CD4-positive, alpha-beta T cell (primary cell): ENCODE results near the gene KITLG. TPM values are rescaled to one million over a fixed set of nuclear protein-coding genes. Genes with fewer than 3 reads are reported as not detected.

Experiments
- ATAC-seq: fragments of 200-7000 bp; cut with Tn5 transposase; one replicate; pipeline ENCODE4 v1.10.0; 2022; ENCODE audit warnings: mild to moderate bottlenecking; ENCODE audit not compliant: poor library complexity
- CTCF ChIA-PET: fragments of 350-600 bp; sonication (Branson Sonifier 250); formaldehyde crosslinking; loops from one replicate; lab custom pipeline; 2021; ENCODE audit warnings: antibody characterized with exemption, inconsistent platforms; lab: Charles Lee
- POLR2A ChIA-PET: fragments of 350-600 bp; sonication (Branson Sonifier 250); formaldehyde crosslinking; loops from one replicate; lab custom pipeline; 2021; ENCODE audit warnings: antibody characterized with exemption, inconsistent platforms; lab: Charles Lee
- DNase-seq, 14 experiments: peaks; one replicate each; pipeline ENCODE4 v3.0.0-alpha.2; 2013 to 2020; ENCODE audit warnings: mixed read lengths in 2 of 14
- H3K27ac ChIP-seq, 2 donors: one replicate each; pipeline versions ENCODE4 v1.5.1 to v1.7.0; 2013; ENCODE audit warnings: low read length in 2 of 2, low read depth in 1 of 2, mild to moderate bottlenecking in 1 of 2
- H3K27me3 ChIP-seq, 2 experiments: 1 replicate in 1 of 2; 2 replicates in 1 of 2; pipeline versions ENCODE4 v1.6.1 to v1.7.0; 2013; ENCODE audit warnings: low read length in 2 of 2, control low read depth in 1 of 2, mild to moderate bottlenecking in 1 of 2, moderate library complexity in 1 of 2; ENCODE audit not compliant: insufficient read depth in 2 of 2, control insufficient read depth in 1 of 2
- H3K36me3 ChIP-seq: one replicate; pipeline ENCODE4 v1.6.1; 2013; ENCODE audit warnings: low read length, control low read depth; ENCODE audit not compliant: insufficient read depth
- H3K4me1 ChIP-seq: one replicate; pipeline ENCODE4 v1.6.1; 2013; ENCODE audit warnings: low read length, control low read depth; ENCODE audit not compliant: insufficient read depth
- H3K4me3 ChIP-seq: one replicate; pipeline ENCODE4 v1.5.1; 2013; ENCODE audit warnings: mild to moderate bottlenecking, low read length, moderate library complexity
- H3K9me3 ChIP-seq, 2 experiments: 1 replicate in 1 of 2; 2 replicates in 1 of 2; pipeline versions ENCODE4 v1.6.1 to v1.7.0; 2013; ENCODE audit warnings: low read length in 2 of 2, mild to moderate bottlenecking in 2 of 2, control low read depth in 1 of 2, moderate library complexity in 1 of 2; ENCODE audit not compliant: control insufficient read depth in 1 of 2, insufficient read depth in 1 of 2
- H3K27ac Mint-ChIP-seq: one replicate; pipeline ENCODE4 v1.8.0; 2020; ENCODE audit warnings: mixed read lengths
- H3K27me3 Mint-ChIP-seq: one replicate; pipeline ENCODE4 v1.8.0; 2021; ENCODE audit warnings: mixed read lengths
- H3K36me3 Mint-ChIP-seq: one replicate; pipeline ENCODE4 v1.8.0; 2021; ENCODE audit warnings: low read depth, mixed read lengths
- H3K4me1 Mint-ChIP-seq: one replicate; pipeline ENCODE4 v1.8.0; 2021; ENCODE audit warnings: low read depth, mixed read lengths
- H3K4me3 Mint-ChIP-seq: one replicate; pipeline ENCODE4 v1.8.0; 2020; ENCODE audit warnings: mild to moderate bottlenecking, mixed read lengths
- H3K9me3 Mint-ChIP-seq: one replicate; pipeline ENCODE4 v1.8.0; 2020; ENCODE audit warnings: mixed read lengths
- intact Hi-C, 2 experiments: fragments of 100-400 bp; cut with DNase I in 1 of 2; cut with micrococcal nuclease in 1 of 2; formaldehyde crosslinking; loops; one replicate each; pipeline versions ENCODE4 v1.15.1 to v1.9.0; 2023 to 2025; cut with DNase I, micrococcal nuclease
- total RNA-seq, 174 experiments: library from RNA in 2 of 174; stranded (reverse) in 2 of 174; gene quantifications; one replicate each; pipeline ENCODE4 v1.2.3 and lab custom pipeline; 2021 to 2026
- TF ChIP-seq, protein P1 (sequence below): fragments of 200-600 bp; IDR thresholded peaks from one replicate; pipeline ENCODE4 v1.8.0; 2022; ENCODE audit warnings: antibody characterized with exemption, mild to moderate bottlenecking

Gene KITLG
- total RNA-seq, 2 experiments from 2014 or later: not detected

DNA sequence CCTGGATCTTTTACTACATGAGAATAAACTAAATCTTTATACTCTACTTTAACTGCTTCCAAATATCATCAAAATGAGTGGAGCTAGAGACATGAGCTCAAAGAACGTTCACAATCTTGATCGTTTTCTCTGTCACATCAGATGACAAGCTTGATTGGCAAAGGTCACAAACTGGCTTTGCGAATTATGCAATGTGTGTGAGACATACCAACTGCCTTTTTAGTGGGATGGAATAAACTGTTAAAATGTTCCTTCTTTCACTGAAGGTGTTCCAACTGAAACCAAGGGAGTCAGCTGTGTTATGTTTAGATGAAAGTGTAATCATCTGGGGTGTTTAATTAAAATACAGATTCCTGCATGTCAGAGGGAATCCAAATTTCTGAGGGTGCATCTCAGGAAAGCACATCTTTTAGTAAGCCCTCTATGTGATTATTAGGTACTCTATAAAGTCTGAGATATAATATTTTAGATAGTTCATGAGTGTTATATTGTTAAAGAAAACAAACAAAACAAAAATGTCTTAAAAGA lies 21.9 kb downstream of the KITLG start:
- Mint-ChIP-seq H3K36me3 (no peaks in the 10 kb centered on the region), H3K4me3 (no peak overlapping the region), H3K27ac (no peak overlapping the region), H3K27me3 (no peaks in the 10 kb centered on the region), H3K9me3 (no peaks in the 10 kb centered on the region), H3K4me1 (no peaks in the 10 kb centered on the region)
- ATAC-seq (no peak), DNase-seq (no peak)
- intact Hi-C loops: no loop called here
- H3K36me3 ChIP-seq: no peaks in the 10 kb centered on the region
- H3K9me3 ChIP-seq: no peaks in the 10 kb centered on the region
- H3K4me1 ChIP-seq: no peaks in the 10 kb centered on the region
- ChIA-PET CTCF (no interaction called here), POLR2A (no interaction called here)
- TF ChIP-seq, protein P1, sequence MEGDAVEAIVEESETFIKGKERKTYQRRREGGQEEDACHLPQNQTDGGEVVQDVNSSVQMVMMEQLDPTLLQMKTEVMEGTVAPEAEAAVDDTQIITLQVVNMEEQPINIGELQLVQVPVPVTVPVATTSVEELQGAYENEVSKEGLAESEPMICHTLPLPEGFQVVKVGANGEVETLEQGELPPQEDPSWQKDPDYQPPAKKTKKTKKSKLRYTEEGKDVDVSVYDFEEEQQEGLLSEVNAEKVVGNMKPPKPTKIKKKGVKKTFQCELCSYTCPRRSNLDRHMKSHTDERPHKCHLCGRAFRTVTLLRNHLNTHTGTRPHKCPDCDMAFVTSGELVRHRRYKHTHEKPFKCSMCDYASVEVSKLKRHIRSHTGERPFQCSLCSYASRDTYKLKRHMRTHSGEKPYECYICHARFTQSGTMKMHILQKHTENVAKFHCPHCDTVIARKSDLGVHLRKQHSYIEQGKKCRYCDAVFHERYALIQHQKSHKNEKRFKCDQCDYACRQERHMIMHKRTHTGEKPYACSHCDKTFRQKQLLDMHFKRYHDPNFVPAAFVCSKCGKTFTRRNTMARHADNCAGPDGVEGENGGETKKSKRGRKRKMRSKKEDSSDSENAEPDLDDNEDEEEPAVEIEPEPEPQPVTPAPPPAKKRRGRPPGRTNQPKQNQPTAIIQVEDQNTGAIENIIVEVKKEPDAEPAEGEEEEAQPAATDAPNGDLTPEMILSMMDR: no peak
- H3K27ac ChIP-seq: no peak overlapping the region
- H3K4me3 ChIP-seq: no peak overlapping the region
- H3K27me3 ChIP-seq: no peaks in the 10 kb centered on the region

- DNase-seq (no peak), ATAC-seq (no peak)
- Histone ChIP-seq H3K4me1 (no peaks in the 10 kb centered on the region), H3K27ac (no peak overlapping the region), H3K4me3 (no peak overlapping the region), H3K9me3 (no peaks in the 10 kb centered on the region), H3K36me3 (no peaks in the 10 kb centered on the region), H3K27me3 (no peaks in the 10 kb centered on the region)
- H3K27me3 Mint-ChIP-seq: no peaks in the 10 kb centered on the region
- TF ChIP-seq, protein P1: no peak
- ChIA-PET CTCF (no interaction called here), POLR2A (no interaction called here)
- H3K9me3 Mint-ChIP-seq: no peaks in the 10 kb centered on the region
- no peak overlapping the region for H3K27ac Mint-ChIP-seq
- no peaks in the 10 kb centered on the region for H3K36me3 Mint-ChIP-seq
- H3K4me1 Mint-ChIP-seq: no peaks in the 10 kb centered on the region
- no peak overlapping the region for H3K4me3 Mint-ChIP-seq
- intact Hi-C loops: no loop called here
These were observed 24.0 kb downstream of the KITLG start for GRCh38 chr12:88556213-88556774.

DNA sequence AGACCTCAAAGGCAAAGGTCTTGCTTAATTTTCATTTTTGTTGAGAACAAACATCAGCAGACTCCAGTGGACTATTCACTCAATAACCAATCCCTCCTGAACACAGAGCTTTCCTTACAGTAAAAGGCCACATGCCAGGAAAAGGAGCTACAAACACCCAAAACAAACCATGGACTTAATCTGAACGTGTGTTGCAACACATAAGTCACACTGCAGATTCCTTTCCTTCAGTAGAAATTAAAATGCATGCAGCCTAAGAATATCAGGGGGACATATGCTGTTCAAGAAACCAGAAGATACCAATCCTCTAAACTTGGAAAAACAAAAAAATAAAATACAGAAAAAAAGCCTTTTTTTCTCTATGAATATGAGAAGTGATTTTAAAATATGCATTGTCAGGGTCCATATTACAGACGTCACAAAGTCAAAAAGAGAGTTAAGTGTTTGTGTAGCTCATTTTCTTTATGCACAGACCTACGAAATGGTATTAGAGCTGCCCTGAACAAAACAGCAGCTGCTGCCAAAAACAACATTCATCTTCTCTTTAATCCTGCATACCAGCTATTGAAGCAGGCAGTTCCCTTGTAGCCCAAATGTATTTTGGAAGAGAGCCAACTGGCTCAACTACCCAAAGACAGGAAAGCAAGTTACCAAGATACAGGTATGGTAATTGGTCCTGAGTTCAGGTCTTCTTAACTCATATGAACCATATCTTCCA lies 26.2 kb downstream of the KITLG start:
- Mint-ChIP-seq H3K27ac (no peak overlapping the region), H3K4me3 (no peak overlapping the region), H3K36me3 (no peaks in the 10 kb centered on the region), H3K4me1 (no peaks in the 10 kb centered on the region), H3K27me3 (no peaks in the 10 kb centered on the region), H3K9me3 (no peaks in the 10 kb centered on the region)
- intact Hi-C loops: no loop called here
- TF ChIP-seq, protein P1: no peak
- Histone ChIP-seq H3K4me3 (no peak overlapping the region), H3K4me1 (no peaks in the 10 kb centered on the region), H3K27me3 (no peaks in the 10 kb centered on the region), H3K27ac (no peak overlapping the region), H3K36me3 (no peaks in the 10 kb centered on the region), H3K9me3 (no peaks in the 10 kb centered on the region)
- CTCF ChIA-PET: no interaction called here
- POLR2A ChIA-PET: no interaction called here
- ATAC-seq (no peak), DNase-seq (no peak)
